H1 (cell line): ENCODE measurements around the gene DLL3. TPM values are rescaled to one million over a fixed set of nuclear protein-coding genes. Genes with fewer than 3 reads are reported as not detected.

Source experiments
- CTCF ChIA-PET: fragments of 300-600 bp; sonication (Branson Sonifier 250); formaldehyde crosslinking; loops from one replicate; lab custom pipeline; 2021; ENCODE audit not compliant: partially characterized antibody; lab: Charles Lee
- POLR2A ChIA-PET: fragments of 300-600 bp; sonication (Branson Sonifier 250); formaldehyde crosslinking; loops from one replicate; lab custom pipeline; 2021; ENCODE audit warnings: inconsistent platforms; ENCODE audit not compliant: partially characterized antibody; lab: Charles Lee
- DNase-seq, 2 experiments: peaks; one replicate each; pipeline versions ENCODE4 v3.0.0 to v3.0.0-alpha.2; 2010 to 2022; ENCODE audit warnings: low spot score in 2 of 2, low read depth in 1 of 2, mixed read lengths in 1 of 2
- FAIRE-seq: peaks from 2 replicates; lab custom pipeline; 2011; peaks lifted over from hg19 to GRCh38; lab: Jason Lieb, UNC
- H2AFZ ChIP-seq: 2 replicates; pipeline ENCODE4 v1.8.1; 2012; ENCODE audit warnings: low read length, inconsistent platforms
- H2AK5ac ChIP-seq: 2 replicates; pipeline ENCODE4 v1.6.1; 2013; ENCODE audit warnings: low read depth, low read length
- H2BK120ac ChIP-seq: replicated peaks from 2 replicates; pipeline ENCODE3; 2013; ENCODE audit warnings: low read depth, low read length, inconsistent platforms
- H2BK12ac ChIP-seq: 2 replicates; pipeline ENCODE4 v1.6.1; 2013; ENCODE audit warnings: low read depth, low read length
- H2BK15ac ChIP-seq: 2 replicates; pipeline ENCODE4 v1.6.1; 2013; ENCODE audit warnings: low read length
- H2BK20ac ChIP-seq: 2 replicates; pipeline ENCODE4 v1.6.1; 2013; ENCODE audit warnings: low read length
- H2BK5ac ChIP-seq: 2 replicates; pipeline ENCODE4 v1.6.1; 2013; ENCODE audit warnings: low read depth, low read length
- H3K14ac ChIP-seq: 2 replicates; pipeline ENCODE4 v1.6.1; 2013; ENCODE audit warnings: inconsistent platforms; ENCODE audit not compliant: insufficient read length
- H3K18ac ChIP-seq: 2 replicates; pipeline ENCODE4 v1.6.1; 2013; ENCODE audit warnings: low read length; ENCODE audit errors: extremely low read depth
- H3K23ac ChIP-seq: 2 replicates; pipeline ENCODE4 v1.6.1; 2013; ENCODE audit warnings: inconsistent platforms; ENCODE audit not compliant: insufficient read length
- H3K23me2 ChIP-seq: 2 replicates; pipeline ENCODE4 v1.6.1; 2013; ENCODE audit warnings: low read depth, low read length
- H3K27ac ChIP-seq: 2 replicates; pipeline ENCODE4 v1.6.1; 2011; ENCODE audit warnings: low read depth, low read length, inconsistent platforms
- H3K27me3 ChIP-seq, 4 experiments: replicated peaks in 1 of 4; 1 replicate in 1 of 4; 2 replicates in 3 of 4; pipeline versions ENCODE4 v1.6.1 to v1.8.1; 2011 to 2013; ENCODE audit warnings: low read length in 3 of 4, mild to moderate bottlenecking in 3 of 4, inconsistent platforms in 2 of 4, mixed read lengths in 2 of 4, moderate library complexity in 1 of 4; ENCODE audit not compliant: control insufficient read depth in 3 of 4, insufficient read depth in 3 of 4; ENCODE audit errors: extremely low read depth in 1 of 4
- H3K36me3 ChIP-seq, 4 experiments: 2 replicates each; pipeline versions ENCODE4 v1.6.1 to v1.8.1; 2011 to 2013; ENCODE audit warnings: mild to moderate bottlenecking in 4 of 4, low read length in 3 of 4, moderate library complexity in 2 of 4, control low read depth in 1 of 4, inconsistent platforms in 1 of 4; ENCODE audit not compliant: insufficient read depth in 4 of 4, control insufficient read depth in 2 of 4
- H3K4ac ChIP-seq: replicated peaks from 2 replicates; pipeline ENCODE3; 2013; ENCODE audit warnings: low read length, low read depth, mixed read lengths, inconsistent platforms; ENCODE audit not compliant: insufficient read length
- H3K4me1 ChIP-seq, 4 experiments: replicated peaks in 1 of 4; 1 replicate in 1 of 4; 2 replicates in 3 of 4; pipeline versions ENCODE4 v1.6.1 to v1.8.1; 2011 to 2013; ENCODE audit warnings: low read length in 3 of 4, inconsistent platforms in 2 of 4, mixed read lengths in 1 of 4; ENCODE audit not compliant: insufficient read depth in 4 of 4, control insufficient read depth in 3 of 4
- H3K4me2 ChIP-seq, 2 experiments: 2 replicates each; pipeline versions ENCODE4 v1.6.1 to v1.8.1; 2011 to 2013; ENCODE audit warnings: low read depth in 2 of 2, low read length in 2 of 2, control low read depth in 1 of 2, inconsistent platforms in 1 of 2, mild to moderate bottlenecking in 1 of 2; ENCODE audit not compliant: insufficient read depth in 1 of 2
- H3K4me3 ChIP-seq, 4 experiments: fragments of 200-600, 300-600 bp in 1 of 4; sonication (generic), shearing (Covaris generic), sonication (Bioruptor Twin) in 1 of 4; 2 replicates each; pipeline versions ENCODE4 v1.5.1 to v1.8.1; 2011 to 2016; ENCODE audit warnings: low read length in 4 of 4, low read depth in 3 of 4, control low read depth in 2 of 4, inconsistent platforms in 2 of 4, mild to moderate bottlenecking in 2 of 4, mixed read lengths in 1 of 4, moderate library complexity in 1 of 4; ENCODE audit not compliant: insufficient read depth in 2 of 4; ENCODE audit errors: extremely low read depth in 1 of 4
- H3K56ac ChIP-seq: replicated peaks from 2 replicates; pipeline ENCODE3; 2013; ENCODE audit warnings: low read depth, mild to moderate bottlenecking, mixed read lengths, low read length, inconsistent platforms; ENCODE audit not compliant: insufficient read length
- H3K79me1 ChIP-seq: 2 replicates; pipeline ENCODE4 v1.6.1; 2013; ENCODE audit warnings: low read depth, low read length, control low read depth
- H3K79me2 ChIP-seq, 2 experiments: 2 replicates each; pipeline versions ENCODE4 v1.6.1 to v1.8.1; 2012 to 2013; ENCODE audit warnings: low read length in 2 of 2, mild to moderate bottlenecking in 2 of 2, inconsistent platforms in 1 of 2; ENCODE audit not compliant: insufficient read depth in 2 of 2, control insufficient read depth in 1 of 2
- H3K9ac ChIP-seq, 4 experiments: replicated peaks in 1 of 4; 1 replicate in 1 of 4; 2 replicates in 3 of 4; pipeline versions ENCODE4 v1.6.1 to v1.8.1; 2011 to 2013; ENCODE audit warnings: low read depth in 3 of 4, low read length in 3 of 4, control low read depth in 2 of 4, mild to moderate bottlenecking in 2 of 4, moderate library complexity in 2 of 4, inconsistent platforms in 1 of 4; ENCODE audit errors: extremely low read depth in 1 of 4
- H3K9me3 ChIP-seq, 2 experiments: 2 replicates each; pipeline versions ENCODE4 v1.6.1 to v1.8.1; 2012 to 2013; ENCODE audit warnings: mild to moderate bottlenecking in 2 of 2, moderate library complexity in 2 of 2, control low read depth in 1 of 2, inconsistent platforms in 1 of 2, low read depth in 1 of 2, low read length in 1 of 2, mixed read lengths in 1 of 2; ENCODE audit not compliant: insufficient read depth in 2 of 2
- H4K20me1 ChIP-seq, 2 experiments: replicated peaks in 1 of 2; 2 replicates each; pipeline versions ENCODE3 to v1.8.1; 2011 to 2013; ENCODE audit warnings: inconsistent platforms in 2 of 2, low read length in 2 of 2, mild to moderate bottlenecking in 1 of 2; ENCODE audit not compliant: insufficient read depth in 2 of 2, control insufficient read depth in 1 of 2
- H4K5ac ChIP-seq: 2 replicates; pipeline ENCODE4 v1.6.1; 2013; ENCODE audit warnings: low read length, low read depth, mixed read lengths, inconsistent platforms; ENCODE audit not compliant: insufficient read length
- H4K8ac ChIP-seq: 2 replicates; pipeline ENCODE4 v1.8.0; 2013; ENCODE audit warnings: mild to moderate bottlenecking, moderate library complexity, low read length, inconsistent platforms; ENCODE audit not compliant: insufficient read depth; ENCODE audit errors: extremely low read depth
- H4K91ac ChIP-seq: replicated peaks from 2 replicates; pipeline ENCODE3; 2013; ENCODE audit warnings: low read length, mixed read lengths, inconsistent platforms; ENCODE audit not compliant: insufficient read length
- CHD1 ChIP-seq: IDR thresholded peaks from 2 replicates; pipeline ENCODE4 v1.6.1; 2012; ENCODE audit warnings: low read depth, low read length, improper control_type of control experiment
- CHD2 ChIP-seq: IDR thresholded peaks from 2 replicates; pipeline ENCODE4 v1.6.1; 2012; ENCODE audit warnings: low read length, improper control_type of control experiment
- EP300 ChIP-seq, 2 experiments: IDR thresholded peaks; 1 replicate in 1 of 2; 2 replicates in 1 of 2; pipeline ENCODE4 v1.6.1; 2011 to 2012; ENCODE audit warnings: low read depth in 2 of 2, low read length in 2 of 2, mild to moderate bottlenecking in 2 of 2, borderline replicate concordance in 1 of 2, inconsistent platforms in 1 of 2, moderate library complexity in 1 of 2
- EZH2 ChIP-seq: fragments of 200-600 bp; sonication (generic); IDR thresholded peaks from 2 replicates; pipeline ENCODE4 v1.7.1; 2012; ENCODE audit warnings: low read depth, mild to moderate bottlenecking, moderate library complexity, low read length, inconsistent platforms; ENCODE audit not compliant: severe bottlenecking
- GABPA ChIP-seq: IDR thresholded peaks from 2 replicates; pipeline ENCODE4 v1.6.1; 2011; ENCODE audit warnings: mild to moderate bottlenecking, low read length, moderate library complexity, borderline replicate concordance; ENCODE audit not compliant: insufficient read depth
- JUN ChIP-seq: IDR thresholded peaks from 2 replicates; pipeline ENCODE4 v1.6.1; 2011; ENCODE audit warnings: low read depth, mild to moderate bottlenecking, improper control_type of control experiment, low read length
- KDM1A ChIP-seq: fragments of 200-600, 300-600 bp; sonication (generic); IDR thresholded peaks from 2 replicates; pipeline ENCODE4 v1.7.1; 2016; ENCODE audit warnings: mild to moderate bottlenecking, low read length, borderline replicate concordance
- NANOG ChIP-seq: IDR thresholded peaks from 2 replicates; pipeline ENCODE4 v1.6.1; 2011; ENCODE audit warnings: low read length, low read depth, mild to moderate bottlenecking, inconsistent platforms; ENCODE audit not compliant: insufficient read depth, poor library complexity, severe bottlenecking
- POLR2A ChIP-seq, 2 experiments: IDR thresholded peaks; 1 replicate in 1 of 2; 2 replicates in 1 of 2; pipeline ENCODE4 v1.6.1; 2011; ENCODE audit warnings: low read depth in 2 of 2, low read length in 2 of 2, mild to moderate bottlenecking in 2 of 2; ENCODE audit errors: control extremely low read depth in 1 of 2
- RAD21 ChIP-seq, 2 experiments: IDR thresholded peaks in 1 of 2; conservative IDR thresholded peaks in 1 of 2; 2 replicates each; pipeline ENCODE4 v1.6.1; 2011; ENCODE audit warnings: low read depth in 2 of 2, low read length in 2 of 2, improper control_type of control experiment in 1 of 2, inconsistent platforms in 1 of 2, mild to moderate bottlenecking in 1 of 2, moderate library complexity in 1 of 2
- SUZ12 ChIP-seq: fragments of 200-600 bp; sonication (generic); IDR thresholded peaks from 2 replicates; pipeline ENCODE4 v1.6.1; 2012; ENCODE audit warnings: mild to moderate bottlenecking, inconsistent platforms, low read length, moderate library complexity, mixed read lengths
- YY1 ChIP-seq: IDR thresholded peaks from 2 replicates; pipeline ENCODE4 v1.6.1; 2011; ENCODE audit warnings: low read depth, mild to moderate bottlenecking, low read length
- ZNF274 ChIP-seq: IDR thresholded peaks from 2 replicates; pipeline ENCODE4 v1.7.0; 2012; ENCODE audit warnings: low read length, borderline replicate concordance; ENCODE audit errors: extremely low read depth
- WGBS, 2 experiments: shearing (Covaris generic) in 1 of 2; methylation state at CpG; one replicate each; pipeline versions ENCODE4 v1.1.6 to v1.1.7; 2013 to 2015; ENCODE audit warnings: low lambda C conversion rate in 2 of 2, mixed read lengths in 2 of 2, inconsistent platforms in 1 of 2, low coverage in 1 of 2, missing lambda C conversion rate in 1 of 2; ENCODE audit not compliant: insufficient replicate concordance in 2 of 2, insufficient coverage in 1 of 2, insufficient read length in 1 of 2; ENCODE audit errors: extremely low coverage in 1 of 2, missing lambda C conversion rate in 1 of 2; 5-methylcytosine and 5-hydroxymethylcytosine counted together
- polyA plus RNA-seq, 7 experiments: library from polyadenylated mRNA; depleted of rRNA in 3 of 7; stranded (reverse) in 5 of 7; unstranded in 2 of 7; fragments of >200 nt in 5 of 7; fragments of 200-250 nt in 2 of 7; gene quantifications; 1 replicate in 5 of 7; 2 replicates in 1 of 7; 4 replicates in 1 of 7; pipeline versions ENCODE4 v1.2.1 to v1.2.3, GENCODE V29; 2011 to 2013; ENCODE audit warnings: missing spikeins in 2 of 7, mixed read lengths in 2 of 7
- total RNA-seq: library from RNA; stranded (reverse); fragmentation: NEBNext Ultra II Directional; extraction: Animal tissue kit (Norgen Biotek cat#: 25700); gene quantifications from 2 replicates; pipeline ENCODE4 v1.2.1, GENCODE V29; 2021

The DLL3 gene
- total and polyA plus RNA-seq, 2 of the 8 experiments (the other 6 are each of a cell fraction or from before 2014, with no cell fraction given), result 12.2 to 13.8 TPM

DNA sequence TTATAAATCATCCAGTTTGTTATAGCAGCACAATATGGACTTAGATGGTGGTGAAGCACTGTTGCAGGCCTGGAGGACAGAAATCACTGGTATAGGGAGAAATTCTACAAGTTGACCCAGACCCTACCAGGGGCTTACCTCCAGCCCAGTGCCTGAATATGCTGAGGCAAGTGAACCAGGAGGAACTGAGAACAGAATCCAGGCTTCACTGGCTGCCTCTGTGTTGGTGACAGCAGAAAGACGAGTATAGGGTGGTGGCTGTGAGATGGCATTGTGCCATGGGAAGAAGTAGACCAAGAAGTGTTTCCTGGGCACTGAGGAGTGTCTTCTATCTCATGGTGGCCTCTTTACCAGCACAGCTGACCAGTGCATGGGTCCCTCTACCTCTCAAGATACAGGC lies 57.1 kb downstream of the DLL3 start:
- no peak for DNase-seq
- Histone ChIP-seq H3K9me3 (no peaks in the 10 kb centered on the region), H2AK5ac (no peak overlapping the region), H3K4me1 (no peaks in the 10 kb centered on the region), H2AFZ (no peak overlapping the region), H3K56ac (no peak overlapping the region), H2BK120ac (no peak overlapping the region), H2BK20ac (no peak overlapping the region), H4K20me1 (no peaks in the 10 kb centered on the region), H3K23me2 (no peaks in the 10 kb centered on the region), H3K79me1 (no peaks in the 10 kb centered on the region), H3K14ac (no peak overlapping the region)
- WGBS, 2 experiments, result 70% methylated on average over 1 of the region's 1 CpG; no CpG with 5 or more reads in 1 of the 2 experiments
- TF ChIP-seq JUN (no peak), KDM1A (no peak), CHD1 (no peak), NANOG (no peak), CHD2 (no peak), POLR2A (IDR thresholded peaks at IDR 0.05; ENCODE audit: control extremely low read depth in 1 of 2, low read depth in 2 of 2, low read length in 2 of 2) (no peak), GABPA (no peak), EZH2 (no peak), ZNF274 (no peak), EP300 (IDR thresholded peaks at IDR 0.05; ENCODE audit: borderline replicate concordance in 1 of 2, low read depth in 2 of 2, low read length in 2 of 2) (no peak), RAD21 (IDR thresholded peaks at IDR 0.05 in 1 of 2, conservative IDR thresholded peaks at IDR 0.05 in 1 of 2; ENCODE audit: low read depth in 2 of 2, low read length in 2 of 2) (no peak), YY1 (no peak), SUZ12 (no peak)
- TF ChIP-seq, all 59 proteins: peak for 0
- H2BK12ac ChIP-seq, result no peak overlapping the region
- H4K8ac ChIP-seq, result no peak overlapping the region
- H3K36me3 ChIP-seq, result no peaks in the 10 kb centered on the region
- no peak overlapping the region for H4K5ac ChIP-seq
- ChIA-PET CTCF (interaction anchor here (5.8 to 6.8 kb wide), 2 partner anchors 70 to 118 kb away, joined by 34 to 108 read pairs; no protein-coding TSS in a partner anchor), POLR2A (interaction anchor here (0.6 kb wide), 1 partner anchor 12 kb away, joined by 3 read pairs; no protein-coding TSS in a partner anchor)
- H3K4ac ChIP-seq, result no peak overlapping the region
- no peak overlapping the region for H3K27ac ChIP-seq
- no peak overlapping the region for H4K91ac ChIP-seq
- no peak overlapping the region for H2BK5ac ChIP-seq
- no peak for FAIRE-seq
- no peak overlapping the region for H3K4me2 ChIP-seq
- H2BK15ac ChIP-seq, result no peak overlapping the region
- no peak overlapping the region for H3K18ac ChIP-seq
- no peak overlapping the region for H3K9ac ChIP-seq
- H3K27me3 ChIP-seq, result no peaks in the 10 kb centered on the region
- H3K79me2 ChIP-seq, result no peaks in the 10 kb centered on the region
- no peak overlapping the region for H3K4me3 ChIP-seq
- H3K23ac ChIP-seq, result no peak overlapping the region
